WTC11 (cell line): ENCODE results near the gene SFTA2. TPM values are rescaled to one million over a fixed set of nuclear protein-coding genes. Genes with fewer than 3 reads are reported as not detected.
"Not testable (repeated sequence)": the region's sequence is repeated elsewhere in the genome, so short reads cannot be mapped to it uniquely, and the experiment has no call there.

Experiments used
- ATAC-seq: fragments of 200-7000 bp; cut with Tn5 transposase; 2 replicates; pipeline ENCODE4 v1.10.0; 2021; ENCODE audit warnings: mild to moderate bottlenecking, moderate library complexity
- CTCF ChIA-PET: fragments of 300-600 bp; sonication (Branson Sonifier 250); formaldehyde crosslinking; loops from one replicate; lab custom pipeline; 2021; ENCODE audit warnings: antibody characterized with exemption; lab: Charles Lee
- POLR2A ChIA-PET: fragments of 350-600 bp; sonication (Branson Sonifier 250); formaldehyde crosslinking; loops from one replicate; lab custom pipeline; 2021; ENCODE audit warnings: antibody characterized with exemption; lab: Charles Lee
- DNase-seq: peaks from one replicate; pipeline ENCODE4 v3.0.0; 2021; ENCODE audit warnings: low spot score
- H3K27ac Mint-ChIP-seq: 2 replicates; pipeline ENCODE4 v1.8.0; 2021; ENCODE audit warnings: mixed read lengths
- H3K27me3 Mint-ChIP-seq: 2 replicates; pipeline ENCODE4 v1.8.0; 2021; ENCODE audit warnings: low read depth, mild to moderate bottlenecking, moderate library complexity, mixed read lengths
- H3K36me3 Mint-ChIP-seq: 2 replicates; pipeline ENCODE4 v1.8.0; 2021; ENCODE audit warnings: mixed read lengths
- H3K4me1 Mint-ChIP-seq: 2 replicates; pipeline ENCODE4 v1.8.0; 2022; ENCODE audit warnings: mixed read lengths
- H3K4me3 Mint-ChIP-seq: 2 replicates; pipeline ENCODE4 v1.8.0; 2021; ENCODE audit warnings: mild to moderate bottlenecking, moderate library complexity, mixed read lengths
- H3K9me3 Mint-ChIP-seq: 2 replicates; pipeline ENCODE4 v1.8.0; 2021; ENCODE audit warnings: mixed read lengths
- CTCF ChIP-seq: fragments of 200-600 bp; IDR thresholded peaks from 2 replicates; pipeline ENCODE4 v1.8.0; 2022; ENCODE audit warnings: antibody characterized with exemption
- IRF2 ChIP-seq: sonication (generic); formaldehyde crosslinking; IDR thresholded peaks from 2 replicates; pipeline ENCODE4 v1.8.0; 2022; ENCODE audit warnings: low read depth, missing genetic modification reagents, borderline replicate concordance
- NFYB ChIP-seq: sonication (generic); formaldehyde crosslinking; conservative IDR thresholded peaks from 2 replicates; pipeline ENCODE4 v1.8.0; 2022; ENCODE audit warnings: low read depth, missing genetic modification reagents
- NR1H2 ChIP-seq: sonication (generic); formaldehyde crosslinking; IDR thresholded peaks from 2 replicates; pipeline ENCODE4 v1.9.0; 2021; ENCODE audit warnings: mild to moderate bottlenecking, moderate library complexity, missing genetic modification reagents
- PRRX2 ChIP-seq: fragments of 250-450 bp; sonication (Bioruptor Pico); IDR thresholded peaks from 2 replicates; pipeline ENCODE4 v1.8.0; 2021; ENCODE audit warnings: mild to moderate bottlenecking
- SMAD4 ChIP-seq: sonication (generic); formaldehyde crosslinking; IDR thresholded peaks from 2 replicates; pipeline ENCODE4 v1.8.0; 2022; ENCODE audit warnings: mild to moderate bottlenecking, missing genetic modification reagents
- SOX15 ChIP-seq: fragments of 250-450 bp; sonication (Bioruptor Pico); IDR thresholded peaks from 2 replicates; pipeline ENCODE4 v1.9.0; 2021; ENCODE audit warnings: mild to moderate bottlenecking
- TP53 ChIP-seq: sonication (generic); formaldehyde crosslinking; IDR thresholded peaks from 2 replicates; pipeline ENCODE4 v1.8.1; 2023; ENCODE audit warnings: mild to moderate bottlenecking, missing genetic modification reagents
- ZBTB43 ChIP-seq: sonication (generic); formaldehyde crosslinking; IDR thresholded peaks from 2 replicates; pipeline ENCODE4 v1.8.1; 2023; ENCODE audit warnings: mild to moderate bottlenecking, missing genetic modification reagents
- ZSCAN18 ChIP-seq: fragments of 250-450 bp; sonication (Bioruptor Pico); IDR thresholded peaks from 2 replicates; pipeline ENCODE4 v2.1.2; 2022; ENCODE audit warnings: mild to moderate bottlenecking, moderate library complexity
- total RNA-seq: library from RNA; stranded (reverse); gene quantifications from 3 replicates; pipeline ENCODE4 v1.2.3, GENCODE V29; 2021
- TF ChIP-seq, protein P1 (sequence below): fragments of 250-450 bp; sonication (Bioruptor Pico); IDR thresholded peaks from 2 replicates; pipeline ENCODE4 v1.8.0; 2021; ENCODE audit warnings: mild to moderate bottlenecking
- TF ChIP-seq, protein P2 (sequence below): fragments of 250-450 bp; sonication (Bioruptor Pico); IDR thresholded peaks from 2 replicates; pipeline ENCODE4 v1.9.0; 2021; ENCODE audit warnings: mild to moderate bottlenecking

SFTA2 gene
- total RNA-seq, 1 experiment from 2014 or later: not detected

- TF ChIP-seq CTCF (no peak), TP53 (CRISPR knock-in tag) (no peak), ZSCAN18 (no peak), IRF2 (CRISPR knock-in tag) (no peak), SMAD4 (CRISPR knock-in tag) (no peak), PRRX2 (CRISPR knock-in tag) (no peak), ZBTB43 (CRISPR knock-in tag) (no peak), NFYB (CRISPR knock-in tag) (no peak), NR1H2 (no peak), SOX15 (no peak)
- TF ChIP-seq, protein P1, sequence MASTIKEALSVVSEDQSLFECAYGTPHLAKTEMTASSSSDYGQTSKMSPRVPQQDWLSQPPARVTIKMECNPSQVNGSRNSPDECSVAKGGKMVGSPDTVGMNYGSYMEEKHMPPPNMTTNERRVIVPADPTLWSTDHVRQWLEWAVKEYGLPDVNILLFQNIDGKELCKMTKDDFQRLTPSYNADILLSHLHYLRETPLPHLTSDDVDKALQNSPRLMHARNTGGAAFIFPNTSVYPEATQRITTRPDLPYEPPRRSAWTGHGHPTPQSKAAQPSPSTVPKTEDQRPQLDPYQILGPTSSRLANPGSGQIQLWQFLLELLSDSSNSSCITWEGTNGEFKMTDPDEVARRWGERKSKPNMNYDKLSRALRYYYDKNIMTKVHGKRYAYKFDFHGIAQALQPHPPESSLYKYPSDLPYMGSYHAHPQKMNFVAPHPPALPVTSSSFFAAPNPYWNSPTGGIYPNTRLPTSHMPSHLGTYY (CRISPR knock-in tag): no peak
- TF ChIP-seq, protein P2, sequence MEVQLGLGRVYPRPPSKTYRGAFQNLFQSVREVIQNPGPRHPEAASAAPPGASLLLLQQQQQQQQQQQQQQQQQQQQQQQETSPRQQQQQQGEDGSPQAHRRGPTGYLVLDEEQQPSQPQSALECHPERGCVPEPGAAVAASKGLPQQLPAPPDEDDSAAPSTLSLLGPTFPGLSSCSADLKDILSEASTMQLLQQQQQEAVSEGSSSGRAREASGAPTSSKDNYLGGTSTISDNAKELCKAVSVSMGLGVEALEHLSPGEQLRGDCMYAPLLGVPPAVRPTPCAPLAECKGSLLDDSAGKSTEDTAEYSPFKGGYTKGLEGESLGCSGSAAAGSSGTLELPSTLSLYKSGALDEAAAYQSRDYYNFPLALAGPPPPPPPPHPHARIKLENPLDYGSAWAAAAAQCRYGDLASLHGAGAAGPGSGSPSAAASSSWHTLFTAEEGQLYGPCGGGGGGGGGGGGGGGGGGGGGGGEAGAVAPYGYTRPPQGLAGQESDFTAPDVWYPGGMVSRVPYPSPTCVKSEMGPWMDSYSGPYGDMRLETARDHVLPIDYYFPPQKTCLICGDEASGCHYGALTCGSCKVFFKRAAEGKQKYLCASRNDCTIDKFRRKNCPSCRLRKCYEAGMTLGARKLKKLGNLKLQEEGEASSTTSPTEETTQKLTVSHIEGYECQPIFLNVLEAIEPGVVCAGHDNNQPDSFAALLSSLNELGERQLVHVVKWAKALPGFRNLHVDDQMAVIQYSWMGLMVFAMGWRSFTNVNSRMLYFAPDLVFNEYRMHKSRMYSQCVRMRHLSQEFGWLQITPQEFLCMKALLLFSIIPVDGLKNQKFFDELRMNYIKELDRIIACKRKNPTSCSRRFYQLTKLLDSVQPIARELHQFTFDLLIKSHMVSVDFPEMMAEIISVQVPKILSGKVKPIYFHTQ (CRISPR knock-in tag): no peak
- Mint-ChIP-seq H3K9me3 (no peaks in the 10 kb centered on the region), H3K36me3 (peaks cover 41% of the 10 kb centered on the region), H3K4me1 (peaks cover 31% of the 10 kb centered on the region), H3K27ac (peak overlapping the region; percentile 25), H3K27me3 (no peaks in the 10 kb centered on the region; the same call in 1 of the 2 replicates), H3K4me3 (peak overlapping the region; percentile 90)
- POLR2A ChIA-PET: interaction anchor here (0.5 to 2.2 kb wide), 6 partner anchors 12 to 802 kb away, joined by 3 to 12 read pairs (median 6); no protein-coding TSS in a partner anchor
- ATAC-seq: no peak
- DNase-seq: no peak
- CTCF ChIA-PET: interaction anchor here (0.6 to 6.4 kb wide), 31 partner anchors 11 to 502 kb away, joined by 3 to 124 read pairs (median 5); partner anchors contain the start of genes DDR1 and MUCL3
Measured at GRCh38 chr6:30912746-30913520, 19.0 kb downstream of the SFTA2 start.

GRCh38 chr6:30910473-30910872, 21.5 kb downstream of the SFTA2 start:
- POLR2A ChIA-PET, ATAC-seq, H3K27ac Mint-ChIP-seq, CTCF ChIA-PET, DNase-seq, H3K9me3 Mint-ChIP-seq, H3K27me3 Mint-ChIP-seq: not testable (repeated sequence)
- Mint-ChIP-seq H3K36me3 (peaks cover 19% of the 10 kb centered on the region), H3K4me1 (peaks cover 30% of the 10 kb centered on the region), H3K4me3 (0 out of 2 replicates have a peak overlapping the region, but pooled peaks have one; percentile 24)
